Stimulated activated CD8-positive, alpha-beta memory T cell treated with anti-CD3 and anti-CD28 coated beads, Interleukin-2, amount 100 ng/mL, for 1 hour (primary cell): ENCODE results near the gene GMDS.

Experiments used
- DNase-seq, 2 donors: peaks; one replicate each; pipeline ENCODE4 v3.0.0-alpha.2; 2020; ENCODE audit warnings: low read depth in 2 of 2

The GMDS gene

GRCh38 chr6:2240961-2241360 lies 4.4 kb downstream of the GMDS start:
- no peak for DNase-seq

- no peak for DNase-seq
Observed at GRCh38 chr6:2237001-2237400, 8.4 kb downstream of the GMDS start.

GRCh38 chr6:2235777-2236495 lies 9.5 kb downstream of the GMDS start:
- DNase-seq: no peak

GRCh38 chr6:2232445-2232844 lies 13.0 kb downstream of the GMDS start:
- no peak for DNase-seq

- no peak for DNase-seq
Observed at GRCh38 chr6:2231438-2231837, 14.0 kb downstream of the GMDS start.

GRCh38 chr6:2230659-2231277 lies 14.6 kb downstream of the GMDS start:
- DNase-seq: no peak

- no peak for DNase-seq
Observed at GRCh38 chr6:2229742-2230141, 15.7 kb downstream of the GMDS start.

- DNase-seq: no peak
Observed at GRCh38 chr6:2229039-2229438, 16.4 kb downstream of the GMDS start.

- DNase-seq: no peak
Observed at GRCh38 chr6:2228392-2228791, 17.0 kb downstream of the GMDS start.

- DNase-seq: no peak
Observed at GRCh38 chr6:2226775-2227174, 18.6 kb downstream of the GMDS start.

GRCh38 chr6:2225422-2226392 lies 19.7 kb downstream of the GMDS start:
- DNase-seq: no peak

GRCh38 chr6:2224847-2225382 lies 20.5 kb downstream of the GMDS start:
- no peak for DNase-seq

- no peak for DNase-seq
Observed at GRCh38 chr6:2222275-2222842, 23.0 kb downstream of the GMDS start.

- no peak for DNase-seq
Observed at GRCh38 chr6:2221726-2222274, 23.6 kb downstream of the GMDS start.

- DNase-seq: no peak
Observed at GRCh38 chr6:2220154-2220553, 25.3 kb downstream of the GMDS start.

GRCh38 chr6:2218866-2219265 lies 26.5 kb downstream of the GMDS start:
- DNase-seq: no peak

GRCh38 chr6:2216794-2217383 lies 28.5 kb downstream of the GMDS start:
- DNase-seq: no peak

GRCh38 chr6:2215342-2215741 lies 30.1 kb downstream of the GMDS start:
- no peak for DNase-seq

- no peak for DNase-seq
Observed at GRCh38 chr6:2213086-2213485, 32.3 kb downstream of the GMDS start.

GRCh38 chr6:2209226-2209809 lies 36.1 kb downstream of the GMDS start:
- DNase-seq: no peak

- DNase-seq: no peak
Observed at GRCh38 chr6:2208468-2208867, 36.9 kb downstream of the GMDS start.
